ENCODE results near the gene TGFBR3. TPM values are rescaled to one million over a fixed set of nuclear protein-coding genes. Genes with fewer than 3 reads are reported as not detected.

TGFBR3 gene
- total and polyA plus RNA-seq, 12 donors: 6.6 to 36.7 (median 24.3) TPM

- Histone ChIP-seq H3K4me3 (no peak overlapping the region), H3K27me3 (no peaks in the 10 kb centered on the region), H3K9me3 (no peaks in the 10 kb centered on the region), H3K4me1 (peaks cover 0 to 33% (median 10%) of the 10 kb centered on the region in 9 donors), H3K27ac (no peak overlapping the region), H3K36me3 (no peaks in the 10 kb centered on the region)
- no peak for DNase-seq
- intact Hi-C loops (cut with DNase I): no loop called here
- TF ChIP-seq, protein P1, sequence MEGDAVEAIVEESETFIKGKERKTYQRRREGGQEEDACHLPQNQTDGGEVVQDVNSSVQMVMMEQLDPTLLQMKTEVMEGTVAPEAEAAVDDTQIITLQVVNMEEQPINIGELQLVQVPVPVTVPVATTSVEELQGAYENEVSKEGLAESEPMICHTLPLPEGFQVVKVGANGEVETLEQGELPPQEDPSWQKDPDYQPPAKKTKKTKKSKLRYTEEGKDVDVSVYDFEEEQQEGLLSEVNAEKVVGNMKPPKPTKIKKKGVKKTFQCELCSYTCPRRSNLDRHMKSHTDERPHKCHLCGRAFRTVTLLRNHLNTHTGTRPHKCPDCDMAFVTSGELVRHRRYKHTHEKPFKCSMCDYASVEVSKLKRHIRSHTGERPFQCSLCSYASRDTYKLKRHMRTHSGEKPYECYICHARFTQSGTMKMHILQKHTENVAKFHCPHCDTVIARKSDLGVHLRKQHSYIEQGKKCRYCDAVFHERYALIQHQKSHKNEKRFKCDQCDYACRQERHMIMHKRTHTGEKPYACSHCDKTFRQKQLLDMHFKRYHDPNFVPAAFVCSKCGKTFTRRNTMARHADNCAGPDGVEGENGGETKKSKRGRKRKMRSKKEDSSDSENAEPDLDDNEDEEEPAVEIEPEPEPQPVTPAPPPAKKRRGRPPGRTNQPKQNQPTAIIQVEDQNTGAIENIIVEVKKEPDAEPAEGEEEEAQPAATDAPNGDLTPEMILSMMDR (IDR thresholded peaks at IDR 0.05): no peak
- no peak for ATAC-seq
- WGBS, 2 donors: 49 to 64% methylated on average over 3 of the region's 3 CpGs
Measured at GRCh38 chr1:91776068-91776794, 109.7 kb downstream of the TGFBR3 start.

DNA sequence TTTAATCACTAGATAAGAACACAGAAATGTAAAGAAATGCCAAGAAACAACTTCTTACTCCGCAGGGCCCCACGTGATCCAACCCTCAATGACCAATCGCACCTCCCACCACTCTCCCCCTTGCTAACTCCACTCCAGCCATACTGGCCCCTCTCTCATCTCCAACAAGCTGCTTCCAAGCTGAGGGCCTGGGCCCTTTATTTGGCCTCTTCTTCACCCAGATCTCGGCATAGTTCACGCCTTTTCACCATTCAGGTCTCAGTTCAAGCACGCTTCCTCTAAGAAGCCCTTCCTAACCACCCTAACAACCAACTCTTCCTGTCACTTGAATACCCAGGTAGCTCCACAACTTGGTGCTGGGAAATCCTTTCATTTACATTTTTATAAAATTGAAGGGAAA is 110.7 kb downstream of the TGFBR3 start:
- Histone ChIP-seq H3K36me3 (peaks cover 0 to 4% (median 0%) of the 10 kb centered on the region in 9 donors), H3K27me3 (no peaks in the 10 kb centered on the region), H3K4me3 (no peak overlapping the region), H3K4me1 (peaks cover 0 to 30% (median 10%) of the 10 kb centered on the region in 9 donors), H3K27ac (no peak overlapping the region), H3K9me3 (no peaks in the 10 kb centered on the region)
- DNase-seq (no peak), ATAC-seq (no peak)
- WGBS, 2 donors: 96 to 97% methylated on average over 6 of the region's 6 CpGs
- intact Hi-C loops (cut with DNase I): no loop called here
- TF ChIP-seq, protein P1 (IDR thresholded peaks at IDR 0.05): no peak

DNA sequence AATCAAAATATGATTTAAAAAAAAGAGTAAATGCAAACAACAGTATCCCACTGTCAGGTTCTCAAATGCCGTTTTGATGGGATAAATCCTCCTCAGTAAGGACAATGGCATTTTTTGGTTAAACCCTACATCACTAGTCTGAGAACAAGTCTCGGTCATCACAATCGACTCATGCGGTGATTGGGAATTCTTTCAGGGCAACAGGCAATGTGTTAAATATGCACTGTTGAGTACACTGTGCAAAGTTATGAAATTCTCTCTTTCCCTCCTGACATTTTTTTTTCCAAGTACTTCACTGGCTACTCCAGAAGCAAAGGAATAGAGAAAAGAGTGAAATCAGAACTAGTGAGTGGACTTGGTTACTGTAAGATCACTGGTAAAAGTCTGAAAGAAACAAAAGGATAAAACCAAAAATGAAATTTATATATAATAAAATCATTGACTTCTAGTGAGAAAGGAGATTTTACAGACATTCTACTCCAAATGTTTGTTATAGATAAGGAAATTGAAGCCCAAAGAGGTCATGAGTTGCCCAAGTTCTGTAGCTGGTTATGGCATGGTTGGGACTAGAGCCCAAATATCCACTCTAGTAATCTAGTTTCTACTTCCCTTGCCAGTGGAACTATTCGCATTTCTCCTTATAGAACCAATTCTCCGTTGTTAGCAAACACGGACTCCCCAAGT is 111.3 kb downstream of the TGFBR3 start:
- Histone ChIP-seq H3K36me3 (peaks cover 0 to 4% (median 0%) of the 10 kb centered on the region in 9 donors), H3K9me3 (no peaks in the 10 kb centered on the region), H3K27me3 (no peaks in the 10 kb centered on the region), H3K4me1 (peaks cover 0 to 31% (median 10%) of the 10 kb centered on the region in 9 donors), H3K27ac (no peak overlapping the region), H3K4me3 (no peak overlapping the region)
- intact Hi-C loops (cut with DNase I): no loop called here
- TF ChIP-seq, protein P1 (IDR thresholded peaks at IDR 0.05): no peak
- peak in 1 of 8 donors; percentile 47 for ATAC-seq
- no peak for DNase-seq
- 78 to 81% methylated on average over 7 of the region's 7 CpGs for WGBS, 2 donors

GRCh38 chr1:91771717-91772116 is 114.2 kb downstream of the TGFBR3 start:
- intact Hi-C loops (cut with DNase I): no loop called here
- DNase-seq: no peak
- Histone ChIP-seq H3K9me3 (no peaks in the 10 kb centered on the region), H3K27ac (no peak overlapping the region), H3K4me3 (no peak overlapping the region), H3K36me3 (peaks cover 0 to 4% (median 0%) of the 10 kb centered on the region in 9 donors), H3K27me3 (no peaks in the 10 kb centered on the region), H3K4me1 (peaks cover 0 to 17% (median 0%) of the 10 kb centered on the region in 9 donors)
- no peak for ATAC-seq
- WGBS, 2 donors: 83% methylated on average over 2 of the region's 2 CpGs
- TF ChIP-seq, protein P1 (IDR thresholded peaks at IDR 0.05): no peak
